Ovary (tissue), 9 donors: ENCODE measurements around the gene SHROOM3. TPM values are rescaled to one million over a fixed set of nuclear protein-coding genes. Genes with fewer than 3 reads are reported as not detected.

ENCODE experiments used
- DNase-seq, 5 donors: peaks; one replicate each; pipeline ENCODE4 v3.0.0-alpha.2; 2019 to 2020
- H3K27ac ChIP-seq, 2 donors: fragments of 200-600 bp; one replicate each; pipeline versions ENCODE4 v1.5.1 to v1.8.0; 2019 to 2022
- H3K27me3 ChIP-seq: fragments of 200-600 bp; one replicate; pipeline ENCODE4 v1.8.0; 2022
- H3K36me3 ChIP-seq: fragments of 200-600 bp; sonication (generic); one replicate; pipeline ENCODE4 v1.5.1; 2019
- H3K4me1 ChIP-seq: one replicate; pipeline ENCODE4 v1.8.1; 2013; ENCODE audit warnings: mild to moderate bottlenecking, moderate library complexity; ENCODE audit not compliant: insufficient read depth
- H3K4me3 ChIP-seq: fragments of 200-600 bp; sonication (generic); one replicate; pipeline ENCODE4 v1.5.1; 2017
- H3K9me3 ChIP-seq, 2 donors: fragments of 200-600 bp in 1 of 2; sonication (generic) in 1 of 2; one replicate each; pipeline versions ENCODE4 v1.5.1 to v1.8.1; 2013 to 2019; ENCODE audit warnings: mild to moderate bottlenecking in 1 of 2, moderate library complexity in 1 of 2
- EP300 ChIP-seq: sonication (generic); formaldehyde crosslinking; IDR thresholded peaks from one replicate; pipeline ENCODE4 v1.6.1; 2017; ENCODE audit warnings: antibody characterized with exemption
- POLR2A ChIP-seq: fragments of 450-650 bp; IDR thresholded peaks from one replicate; pipeline ENCODE4 v1.6.1; 2017; ENCODE audit warnings: antibody characterized with exemption, mild to moderate bottlenecking, moderate library complexity
- WGBS, 3 donors: extraction: QIAGEN DNeasy Blood & Tissue Kit in 1 of 3; methylation state at CpG; one replicate each; pipeline versions ENCODE4 v1.1.5 to v1.1.7; 2013 to 2017; 5-methylcytosine and 5-hydroxymethylcytosine counted together
- intact Hi-C, 4 donors: fragments of 100-400 bp; cut with DNase I; formaldehyde crosslinking; loops; one replicate each; pipeline versions ENCODE4 v1.11.0 to v1.15.1; 2022 to 2023
- polyA plus RNA-seq, 2 donors: library from polyadenylated mRNA; stranded (reverse); fragments of 200-250 nt in 1 of 2; fragments of 350-450 nt in 1 of 2; fragmentation: Illumina TruSeq in 1 of 2; extraction: RNeasy Lipid Tissue Mini Kit (QIAGEN cat#74804) in 1 of 2; gene quantifications; one replicate each; pipeline ENCODE4 v1.2.3, GENCODE V29; 2013 to 2014
- total RNA-seq, 7 donors: library from RNA; depleted of rRNA in 2 of 7; stranded (reverse); fragments of >200 nt in 2 of 7; fragmentation: NEBNext Ultra II Directional in 3 of 7; extraction: Animal tissue kit (Norgen Biotek cat#: 25700) in 3 of 7; gene quantifications; one replicate each; pipeline versions ENCODE4 v1.1.0 to v1.2.4, GENCODE V29; 2016 to 2023
- TF ChIP-seq, protein P1 (sequence below), 3 donors: fragments of 450-650 bp in 2 of 3; fragments of 200-600 bp in 1 of 3; IDR thresholded peaks; one replicate each; pipeline versions ENCODE4 v1.5.1 to v1.8.0; 2016 to 2022; ENCODE audit warnings: antibody characterized with exemption in 3 of 3, mild to moderate bottlenecking in 1 of 3
- donor health status: DM: no; HTN: no; CAD: no; lungs with moderate emphysema.
- donor health status: DM: no; HTN: no; CAD: no.
- donor health status: Bipolar disorder and iron deficiency.
- donor health status: DM: yes; HTN: yes; CAD: no.
- donor health status: DM: no; HTN: no; CAD: no.
- donor health status: DM: yes; HTN: yes; CAD: no.

Gene SHROOM3
- total and polyA plus RNA-seq, 9 donors: 0.80 to 70.1 (median 3.8) TPM

- TF ChIP-seq, protein P1, sequence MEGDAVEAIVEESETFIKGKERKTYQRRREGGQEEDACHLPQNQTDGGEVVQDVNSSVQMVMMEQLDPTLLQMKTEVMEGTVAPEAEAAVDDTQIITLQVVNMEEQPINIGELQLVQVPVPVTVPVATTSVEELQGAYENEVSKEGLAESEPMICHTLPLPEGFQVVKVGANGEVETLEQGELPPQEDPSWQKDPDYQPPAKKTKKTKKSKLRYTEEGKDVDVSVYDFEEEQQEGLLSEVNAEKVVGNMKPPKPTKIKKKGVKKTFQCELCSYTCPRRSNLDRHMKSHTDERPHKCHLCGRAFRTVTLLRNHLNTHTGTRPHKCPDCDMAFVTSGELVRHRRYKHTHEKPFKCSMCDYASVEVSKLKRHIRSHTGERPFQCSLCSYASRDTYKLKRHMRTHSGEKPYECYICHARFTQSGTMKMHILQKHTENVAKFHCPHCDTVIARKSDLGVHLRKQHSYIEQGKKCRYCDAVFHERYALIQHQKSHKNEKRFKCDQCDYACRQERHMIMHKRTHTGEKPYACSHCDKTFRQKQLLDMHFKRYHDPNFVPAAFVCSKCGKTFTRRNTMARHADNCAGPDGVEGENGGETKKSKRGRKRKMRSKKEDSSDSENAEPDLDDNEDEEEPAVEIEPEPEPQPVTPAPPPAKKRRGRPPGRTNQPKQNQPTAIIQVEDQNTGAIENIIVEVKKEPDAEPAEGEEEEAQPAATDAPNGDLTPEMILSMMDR (IDR thresholded peaks at IDR 0.05): no peak
- TF ChIP-seq EP300: no peak
- TF ChIP-seq POLR2A: no peak
- intact Hi-C loops: no loop called here
- Histone ChIP-seq H3K4me1 (no peaks in the 10 kb centered on the region), H3K27ac (no peak overlapping the region), H3K9me3 (no peaks in the 10 kb centered on the region), H3K36me3 (no peaks in the 10 kb centered on the region), H3K4me3 (no peak overlapping the region), H3K27me3 (no peaks in the 10 kb centered on the region)
- 73 to 80% (median 73%) methylated on average over 10 of the region's 10 CpGs for WGBS, 3 donors
- DNase-seq: no peak
These were observed 135.3 kb downstream of the SHROOM3 start for GRCh38 chr4:76570141-76570973.

- H3K27me3 ChIP-seq: no peaks in the 10 kb centered on the region
- H3K9me3 ChIP-seq: no peaks in the 10 kb centered on the region
- no peak overlapping the region for H3K4me3 ChIP-seq
- no peak for DNase-seq
- no peak overlapping the region for H3K27ac ChIP-seq
- TF ChIP-seq EP300: no peak
- no peak for TF ChIP-seq POLR2A
- TF ChIP-seq, protein P1 (IDR thresholded peaks at IDR 0.05): no peak
- H3K4me1 ChIP-seq: no peaks in the 10 kb centered on the region
- no peaks in the 10 kb centered on the region for H3K36me3 ChIP-seq
- WGBS, 3 donors: 61 to 74% (median 62%) methylated on average over 3 of the region's 3 CpGs
- intact Hi-C loops: no loop called here
These were observed 136.2 kb downstream of the SHROOM3 start for GRCh38 chr4:76571274-76571673.

DNA sequence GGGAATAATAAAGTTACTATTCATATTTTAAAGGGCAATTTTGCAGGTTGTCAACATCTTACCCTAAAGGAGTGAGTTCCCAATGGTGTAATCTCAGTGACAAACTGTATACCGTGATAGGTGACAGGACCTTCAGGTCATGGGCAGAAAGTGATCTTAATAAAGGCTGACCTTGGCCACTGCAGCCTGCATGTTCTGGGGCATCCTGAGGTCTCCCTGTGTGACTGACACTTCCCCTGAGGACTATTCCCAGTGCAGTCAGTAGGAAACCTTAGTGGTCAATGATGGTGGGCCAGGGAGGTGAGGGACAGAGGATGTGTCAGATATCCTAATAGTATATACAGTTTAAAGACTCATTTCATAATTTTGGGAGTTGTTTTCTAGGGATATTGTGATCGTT is 137.2 kb downstream of the SHROOM3 start:
- DNase-seq: no peak
- Histone ChIP-seq H3K36me3 (no peaks in the 10 kb centered on the region), H3K27me3 (no peaks in the 10 kb centered on the region), H3K4me1 (no peaks in the 10 kb centered on the region), H3K9me3 (no peaks in the 10 kb centered on the region), H3K4me3 (no peak overlapping the region), H3K27ac (no peak overlapping the region)
- intact Hi-C loops: no loop called here
- WGBS, 3 donors: 87 to 96% (median 91%) methylated on average over 2 of the region's 2 CpGs
- TF ChIP-seq POLR2A: no peak
- TF ChIP-seq EP300: no peak
- TF ChIP-seq, protein P1 (IDR thresholded peaks at IDR 0.05): no peak

- intact Hi-C loops: no loop called here
These were observed 141.8 kb downstream of the SHROOM3 start for GRCh38 chr4:76576824-76577223.

DNA sequence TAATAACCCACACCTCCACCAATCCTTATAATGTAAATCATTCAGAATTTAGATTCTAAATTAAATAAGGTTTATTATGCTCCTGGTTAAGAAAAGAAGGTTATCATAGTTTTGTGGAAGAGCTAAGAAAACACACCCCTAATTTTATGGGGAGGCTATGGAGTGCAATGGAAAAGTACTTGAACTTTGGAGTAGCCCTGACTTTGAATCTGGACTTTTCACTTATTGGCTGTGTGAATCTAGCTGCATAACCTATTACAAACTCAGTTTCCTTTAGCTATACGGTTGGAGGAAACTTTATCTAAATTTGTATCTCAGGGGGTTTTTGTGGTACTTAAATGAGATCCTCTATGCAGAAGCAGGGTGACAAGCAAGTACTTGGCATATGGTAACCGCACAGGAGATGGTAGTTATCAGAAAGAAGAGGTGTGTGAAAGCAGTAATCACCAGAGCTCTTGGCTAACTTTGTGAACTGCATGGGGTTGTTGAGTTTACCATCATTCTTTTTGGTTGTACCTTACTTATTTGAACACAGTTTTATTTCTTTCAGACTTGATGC is 143.1 kb downstream of the SHROOM3 start:
- H3K9me3 ChIP-seq: no peaks in the 10 kb centered on the region
- H3K4me3 ChIP-seq: no peak overlapping the region
- H3K36me3 ChIP-seq: no peaks in the 10 kb centered on the region
- no peaks in the 10 kb centered on the region for H3K27me3 ChIP-seq
- H3K4me1 ChIP-seq: no peaks in the 10 kb centered on the region
- intact Hi-C loops: no loop called here
- no peak for TF ChIP-seq EP300
- TF ChIP-seq POLR2A: no peak
- TF ChIP-seq, protein P1 (IDR thresholded peaks at IDR 0.05): no peak
- DNase-seq: no peak
- 71 to 80% (median 76%) methylated on average over 2 of the region's 2 CpGs for WGBS, 3 donors
- no peak overlapping the region for H3K27ac ChIP-seq

More at GRCh38 chr4:76576824-76577223, 141.8 kb downstream of the SHROOM3 start:
- H3K36me3 ChIP-seq: no peaks in the 10 kb centered on the region
- no peaks in the 10 kb centered on the region for H3K27me3 ChIP-seq
- DNase-seq: no peak
- no peak overlapping the region for H3K4me3 ChIP-seq
- 93 to 97% (median 96%) methylated on average over 4 of the region's 4 CpGs for WGBS, 3 donors
- TF ChIP-seq EP300: no peak
- H3K4me1 ChIP-seq: no peaks in the 10 kb centered on the region
- H3K9me3 ChIP-seq: no peaks in the 10 kb centered on the region
- no peak overlapping the region for H3K27ac ChIP-seq
